Measurements from ENCODE around the gene DIO1.
A peak's percentile ranks its signal among the peaks of the same experiment; 100 is the strongest.

Gene DIO1

DNA sequence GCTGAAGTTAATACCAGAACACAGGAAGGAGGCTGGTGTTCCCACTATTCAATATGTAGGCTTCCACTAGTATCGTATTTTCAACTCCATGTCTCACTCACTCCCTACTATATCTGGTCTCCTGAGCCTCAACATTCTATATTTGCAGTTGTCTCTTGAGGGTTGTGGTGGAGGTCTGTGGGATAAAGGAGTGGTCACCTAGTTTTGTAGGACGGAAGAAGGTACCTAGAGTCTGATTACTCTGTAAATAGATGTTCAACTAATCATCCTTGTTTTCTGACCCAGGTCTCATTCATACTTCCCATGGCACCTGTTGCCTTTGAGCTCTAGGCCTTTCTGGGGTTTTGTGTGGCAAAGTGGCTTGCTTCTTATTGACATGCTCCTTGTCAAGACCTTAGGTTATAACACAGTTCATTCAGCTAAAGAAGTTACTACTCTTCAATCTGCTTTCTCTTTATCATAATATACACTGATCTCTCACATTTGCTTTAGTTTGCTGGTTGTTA lies 33.4 kb downstream of the DIO1 start:
- Histone ChIP-seq H3K4me3 (ENCODE audit: low read length) (no peak overlapping the region), H3K9ac (ENCODE audit: low read length) (no peak overlapping the region), H2BK5ac (ENCODE audit: low read length) (no peak overlapping the region), H2BK120ac (ENCODE audit: low read depth, low read length) (no peak overlapping the region), H3K18ac (ENCODE audit: low read length) (no peak overlapping the region), H3K27me3 (ENCODE audit: insufficient read depth, low read length, poor library complexity) (no peaks in the 10 kb centered on the region), H3K27ac (ENCODE audit: low read depth, low read length) (no peak overlapping the region), H3K79me2 (ENCODE audit: control insufficient read depth, insufficient read depth, low read length) (no peaks in the 10 kb centered on the region), H3K79me1 (ENCODE audit: low read length) (no peaks in the 10 kb centered on the region), H3K4me1 (ENCODE audit: control insufficient read depth, low read depth, low read length) (no peaks in the 10 kb centered on the region), H2AK5ac (ENCODE audit: low read length) (no peak overlapping the region), H3K4me2 (ENCODE audit: low read length) (no peak overlapping the region), H3K36me3 (ENCODE audit: control insufficient read depth, insufficient read depth, low read length) (peaks cover 2% of the 10 kb centered on the region), H3K23ac (ENCODE audit: low read length) (no peak overlapping the region), H3K4ac (ENCODE audit: low read depth, low read length) (no peak overlapping the region), H4K5ac (ENCODE audit: low read length) (no peak overlapping the region), H3K56ac (ENCODE audit: low read length) (no peak overlapping the region), H2BK15ac (replicated peaks; ENCODE audit: low read depth) (no peak overlapping the region), H4K8ac (ENCODE audit: low read depth, low read length) (no peak overlapping the region)
- no CpG with 5 or more reads among the region's 2 CpGs for WGBS (ENCODE audit: extremely low coverage, insufficient coverage, low lambda C conversion rate)
- DNase-seq: no peak

- Histone ChIP-seq H3K4me3 (ENCODE audit: low read length) (no peak overlapping the region), H2AK5ac (ENCODE audit: low read length) (no peak overlapping the region), H3K4me2 (ENCODE audit: low read length) (no peak overlapping the region), H3K79me1 (ENCODE audit: low read length) (no peaks in the 10 kb centered on the region), H3K9ac (ENCODE audit: low read length) (no peak overlapping the region), H2BK120ac (ENCODE audit: low read depth, low read length) (no peak overlapping the region), H3K79me2 (ENCODE audit: control insufficient read depth, insufficient read depth, low read length) (no peaks in the 10 kb centered on the region), H3K36me3 (ENCODE audit: control insufficient read depth, insufficient read depth, low read length) (peaks cover 2% of the 10 kb centered on the region), H3K56ac (ENCODE audit: low read length) (no peak overlapping the region), H4K8ac (ENCODE audit: low read depth, low read length) (no peak overlapping the region), H3K4me1 (ENCODE audit: control insufficient read depth, low read depth, low read length) (no peaks in the 10 kb centered on the region), H3K23ac (ENCODE audit: low read length) (no peak overlapping the region), H3K27ac (ENCODE audit: low read depth, low read length) (no peak overlapping the region), H4K5ac (ENCODE audit: low read length) (no peak overlapping the region), H3K18ac (ENCODE audit: low read length) (no peak overlapping the region), H3K4ac (ENCODE audit: low read depth, low read length) (no peak overlapping the region), H2BK5ac (ENCODE audit: low read length) (no peak overlapping the region), H2BK15ac (replicated peaks; ENCODE audit: low read depth) (no peak overlapping the region), H3K27me3 (ENCODE audit: insufficient read depth, low read length, poor library complexity) (no peaks in the 10 kb centered on the region)
- WGBS (ENCODE audit: extremely low coverage, insufficient coverage, low lambda C conversion rate): no CpG with 5 or more reads among the region's 2 CpGs
- peak; percentile 55 for DNase-seq
Measured at GRCh38 chr1:53929246-53929960, 35.4 kb downstream of the DIO1 start.

DNA sequence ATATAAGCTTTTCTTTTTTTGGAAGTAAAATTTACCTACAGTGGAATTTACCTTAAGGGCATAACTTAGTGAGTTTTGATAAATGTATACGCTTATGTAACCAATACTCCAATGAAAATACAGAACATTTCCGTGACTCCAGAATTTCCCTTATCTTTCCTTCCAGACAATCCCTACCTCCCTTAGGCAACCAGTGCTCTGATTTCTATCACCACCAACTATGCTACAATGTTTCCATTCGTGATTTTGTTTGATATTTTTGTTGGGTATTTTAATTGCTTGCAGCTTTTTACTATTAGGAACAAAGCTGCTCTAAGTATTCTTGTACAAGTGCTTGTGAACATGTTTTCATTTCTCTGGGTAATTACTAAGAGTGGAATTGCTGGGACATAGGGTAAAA lies 36.9 kb downstream of the DIO1 start:
- no peak overlapping the region for H2BK15ac ChIP-seq (replicated peaks; ENCODE audit: low read depth)
- H3K27me3 ChIP-seq (ENCODE audit: insufficient read depth, low read length, poor library complexity): no peaks in the 10 kb centered on the region
- no peak overlapping the region for H3K23ac ChIP-seq (ENCODE audit: low read length)
- H3K36me3 ChIP-seq (ENCODE audit: control insufficient read depth, insufficient read depth, low read length): peaks cover 2% of the 10 kb centered on the region
- no peak overlapping the region for H3K4ac ChIP-seq (ENCODE audit: low read depth, low read length)
- H2BK120ac ChIP-seq (ENCODE audit: low read depth, low read length): no peak overlapping the region
- no peak overlapping the region for H3K4me3 ChIP-seq (ENCODE audit: low read length)
- no peak overlapping the region for H3K56ac ChIP-seq (ENCODE audit: low read length)
- WGBS (ENCODE audit: extremely low coverage, insufficient coverage, low lambda C conversion rate): no CpG with 5 or more reads among the region's 3 CpGs
- no peaks in the 10 kb centered on the region for H3K4me1 ChIP-seq (ENCODE audit: control insufficient read depth, low read depth, low read length)
- no peak overlapping the region for H2BK5ac ChIP-seq (ENCODE audit: low read length)
- no peak for DNase-seq
- H3K27ac ChIP-seq (ENCODE audit: low read depth, low read length): no peak overlapping the region
- no peak overlapping the region for H3K9ac ChIP-seq (ENCODE audit: low read length)
- H3K4me2 ChIP-seq (ENCODE audit: low read length): no peak overlapping the region
- no peak overlapping the region for H4K5ac ChIP-seq (ENCODE audit: low read length)
- H4K8ac ChIP-seq (ENCODE audit: low read depth, low read length): no peak overlapping the region
- no peak overlapping the region for H3K18ac ChIP-seq (ENCODE audit: low read length)
- H2AK5ac ChIP-seq (ENCODE audit: low read length): no peak overlapping the region
- no peaks in the 10 kb centered on the region for H3K79me1 ChIP-seq (ENCODE audit: low read length)
- no peaks in the 10 kb centered on the region for H3K79me2 ChIP-seq (ENCODE audit: control insufficient read depth, insufficient read depth, low read length)

DNA sequence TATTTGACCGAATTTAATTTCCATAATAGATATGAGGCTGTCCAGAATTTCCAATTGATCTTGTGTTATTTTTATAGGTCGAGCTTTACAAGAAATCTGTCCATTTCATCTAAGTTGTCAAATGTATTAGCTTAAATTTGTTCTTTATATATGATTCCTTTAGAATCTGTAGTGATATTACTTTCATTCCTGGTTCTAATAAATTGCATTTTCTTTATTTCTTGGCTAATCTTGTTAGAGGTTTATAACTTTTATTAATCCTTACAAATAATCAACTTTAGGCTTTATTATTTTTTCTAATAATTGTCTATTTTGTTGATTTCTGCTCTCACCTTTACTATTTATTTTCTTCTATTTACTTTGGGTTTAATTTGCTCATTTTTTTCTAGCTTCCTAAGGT lies 37.5 kb downstream of the DIO1 start:
- Histone ChIP-seq H3K27ac (ENCODE audit: low read depth, low read length) (no peak overlapping the region), H3K4me2 (ENCODE audit: low read length) (no peak overlapping the region), H3K9ac (ENCODE audit: low read length) (no peak overlapping the region), H3K36me3 (ENCODE audit: control insufficient read depth, insufficient read depth, low read length) (peaks cover 2% of the 10 kb centered on the region), H4K5ac (ENCODE audit: low read length) (no peak overlapping the region), H3K79me1 (ENCODE audit: low read length) (no peaks in the 10 kb centered on the region), H4K8ac (ENCODE audit: low read depth, low read length) (no peak overlapping the region), H3K56ac (ENCODE audit: low read length) (no peak overlapping the region), H3K27me3 (ENCODE audit: insufficient read depth, low read length, poor library complexity) (no peaks in the 10 kb centered on the region), H2BK120ac (ENCODE audit: low read depth, low read length) (no peak overlapping the region), H3K4me3 (ENCODE audit: low read length) (no peak overlapping the region), H3K79me2 (ENCODE audit: control insufficient read depth, insufficient read depth, low read length) (no peaks in the 10 kb centered on the region), H2BK15ac (replicated peaks; ENCODE audit: low read depth) (no peak overlapping the region), H2AK5ac (ENCODE audit: low read length) (no peak overlapping the region), H3K23ac (ENCODE audit: low read length) (no peak overlapping the region), H3K18ac (ENCODE audit: low read length) (no peak overlapping the region), H2BK5ac (ENCODE audit: low read length) (no peak overlapping the region), H3K4me1 (ENCODE audit: control insufficient read depth, low read depth, low read length) (no peaks in the 10 kb centered on the region), H3K4ac (ENCODE audit: low read depth, low read length) (no peak overlapping the region)
- no CpG with 5 or more reads among the region's 2 CpGs for WGBS (ENCODE audit: extremely low coverage, insufficient coverage, low lambda C conversion rate)
- DNase-seq: no peak

DNA sequence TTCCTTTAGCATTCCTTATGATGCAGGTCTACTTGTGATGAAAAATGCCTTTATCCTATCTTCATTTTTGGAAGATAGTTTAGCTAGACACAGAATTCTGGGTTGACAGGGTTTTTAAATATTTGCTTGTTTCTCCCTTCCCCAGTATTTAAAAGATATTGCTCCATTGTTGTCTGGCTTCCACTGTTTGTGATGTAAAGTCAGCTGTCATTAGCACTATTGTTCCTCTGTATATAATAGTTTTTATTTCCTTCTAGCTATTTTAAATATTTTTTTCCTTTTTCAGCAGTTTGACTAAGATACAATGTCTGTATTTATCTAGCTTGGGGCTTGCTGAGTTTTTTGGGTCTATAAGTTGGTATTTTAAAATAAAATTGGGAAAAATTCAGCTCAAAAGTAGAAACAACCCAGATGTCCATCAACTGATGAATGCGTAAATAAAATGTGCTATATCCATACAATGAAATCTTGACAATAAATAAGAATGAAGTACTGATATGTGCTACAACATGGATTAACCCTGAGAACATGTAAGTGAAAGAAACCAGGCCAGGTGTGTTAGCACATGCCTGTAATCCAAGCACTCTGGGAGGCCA lies 40.3 kb downstream of the DIO1 start:
- H3K4me1 ChIP-seq (ENCODE audit: control insufficient read depth, low read depth, low read length): no peaks in the 10 kb centered on the region
- no peak overlapping the region for H3K27ac ChIP-seq (ENCODE audit: low read depth, low read length)
- no peak overlapping the region for H2BK120ac ChIP-seq (ENCODE audit: low read depth, low read length)
- H2BK5ac ChIP-seq (ENCODE audit: low read length): no peak overlapping the region
- H4K8ac ChIP-seq (ENCODE audit: low read depth, low read length): no peak overlapping the region
- H3K4me3 ChIP-seq (ENCODE audit: low read length): no peak overlapping the region
- H3K23ac ChIP-seq (ENCODE audit: low read length): no peak overlapping the region
- no peaks in the 10 kb centered on the region for H3K36me3 ChIP-seq (ENCODE audit: control insufficient read depth, insufficient read depth, low read length)
- H2BK15ac ChIP-seq (replicated peaks; ENCODE audit: low read depth): no peak overlapping the region
- H3K27me3 ChIP-seq (ENCODE audit: insufficient read depth, low read length, poor library complexity): no peaks in the 10 kb centered on the region
- no peak overlapping the region for H3K18ac ChIP-seq (ENCODE audit: low read length)
- no peak overlapping the region for H3K9ac ChIP-seq (ENCODE audit: low read length)
- H3K79me1 ChIP-seq (ENCODE audit: low read length): no peaks in the 10 kb centered on the region
- H3K79me2 ChIP-seq (ENCODE audit: control insufficient read depth, insufficient read depth, low read length): no peaks in the 10 kb centered on the region
- H3K4me2 ChIP-seq (ENCODE audit: low read length): no peak overlapping the region
- no peak for DNase-seq
- WGBS (ENCODE audit: extremely low coverage, insufficient coverage, low lambda C conversion rate): no CpG with 5 or more reads among the region's 1 CpG
- H4K5ac ChIP-seq (ENCODE audit: low read length): no peak overlapping the region
- H3K56ac ChIP-seq (ENCODE audit: low read length): no peak overlapping the region
- H3K4ac ChIP-seq (ENCODE audit: low read depth, low read length): no peak overlapping the region
- no peak overlapping the region for H2AK5ac ChIP-seq (ENCODE audit: low read length)
